Left lung (tissue), 10 donors: ENCODE measurements around the gene STK31. TPM values are rescaled to one million over a fixed set of nuclear protein-coding genes. Genes with fewer than 3 reads are reported as not detected.
"Not testable (repeated sequence)": the region's sequence is repeated elsewhere in the genome, so short reads cannot be mapped to it uniquely, and the experiment has no call there.

Experiments
- ATAC-seq: fragments of 200-7000 bp; cut with Tn5 transposase; one replicate; pipeline ENCODE4 v1.9.1; 2020; ENCODE audit warnings: moderate library complexity
- DNase-seq, 4 donors: peaks; one replicate each; pipeline ENCODE4 v3.0.0-alpha.2; 2013 to 2020
- H3K27ac ChIP-seq, 2 donors: fragments of 200-600 bp; sonication (generic) in 1 of 2; one replicate each; pipeline versions ENCODE4 v1.5.0 to v1.8.0; 2020 to 2021
- H3K27me3 ChIP-seq, 2 donors: fragments of 200-600 bp; sonication (generic) in 1 of 2; one replicate each; pipeline versions ENCODE4 v1.5.0 to v1.8.0; 2020 to 2021
- H3K36me3 ChIP-seq, 2 donors: fragments of 200-600 bp; sonication (generic) in 1 of 2; one replicate each; pipeline versions ENCODE4 v1.5.0 to v1.8.0; 2020 to 2021
- H3K4me1 ChIP-seq, 2 donors: fragments of 200-600 bp; one replicate each; pipeline ENCODE4 v1.8.0; 2021
- H3K4me3 ChIP-seq, 2 donors: fragments of 200-600 bp; sonication (generic) in 1 of 2; one replicate each; pipeline versions ENCODE4 v1.5.0 to v1.8.0; 2020 to 2021; ENCODE audit warnings: mild to moderate bottlenecking in 1 of 2
- H3K9me3 ChIP-seq, 2 donors: fragments of 200-600 bp; sonication (generic) in 1 of 2; one replicate each; pipeline versions ENCODE4 v1.5.0 to v1.8.0; 2020 to 2021
- intact Hi-C, 2 donors: fragments of 100-400 bp; cut with DNase I; formaldehyde crosslinking; loops; one replicate each; pipeline versions ENCODE4 v1.11.2 to v1.14.2; 2022
- polyA plus RNA-seq, 6 donors: library from polyadenylated mRNA; unstranded; fragments of 120-200 nt; gene quantifications; one replicate each; pipeline ENCODE4 v1.2.1, GENCODE V29; 2013; ENCODE audit not compliant: insufficient read length in 6 of 6
- total RNA-seq, 2 donors: library from RNA; stranded (reverse); fragmentation: NEBNext Ultra II Directional; extraction: Animal tissue kit (Norgen Biotek cat#: 25700); gene quantifications; one replicate each; pipeline ENCODE4 v1.2.1, GENCODE V29; 2021
- TF ChIP-seq, protein P1 (sequence below), 2 donors: fragments of 200-600 bp; sonication (generic) in 1 of 2; IDR thresholded peaks; one replicate each; pipeline versions ENCODE4 v1.5.0 to v1.8.0; 2021; ENCODE audit warnings: antibody characterized with exemption in 2 of 2
- donor health status: DM: no; HTN: yes; CAD: no.
- donor health status: DM: no; HTN: no; CAD: no.

Gene STK31
- total and polyA plus RNA-seq, 8 donors, result 0.90 to 1.6 (median 1.3) TPM

DNA sequence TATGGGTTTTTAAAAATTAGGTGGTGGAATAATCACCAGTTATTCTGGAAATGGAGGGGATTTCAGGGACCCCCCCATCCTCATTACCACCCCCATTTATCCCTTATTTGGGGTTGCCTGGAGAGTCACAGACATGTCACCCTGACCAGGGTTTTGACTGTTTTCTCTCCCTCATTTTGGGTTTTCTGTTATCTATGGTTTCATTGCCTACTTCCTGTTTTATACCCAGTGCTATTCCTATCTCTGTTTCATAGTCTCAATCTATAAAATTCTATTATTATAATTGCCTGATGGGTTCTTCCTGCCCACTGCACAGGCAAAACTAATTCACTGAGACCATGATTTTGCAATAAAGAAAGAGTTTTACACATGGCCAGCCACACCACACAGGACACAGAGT, 45.9 kb upstream of the STK31 start:
- no peak for ATAC-seq
- intact Hi-C loops, result no loop called here
- Histone ChIP-seq H3K9me3 (peaks cover 0 to 8% of the 10 kb centered on the region in 2 donors), H3K36me3 (no peaks in the 10 kb centered on the region), H3K27ac (no peak overlapping the region), H3K4me3 (no peak overlapping the region), H3K4me1 (no peaks in the 10 kb centered on the region), H3K27me3 (no peaks in the 10 kb centered on the region)
- TF ChIP-seq, protein P1, sequence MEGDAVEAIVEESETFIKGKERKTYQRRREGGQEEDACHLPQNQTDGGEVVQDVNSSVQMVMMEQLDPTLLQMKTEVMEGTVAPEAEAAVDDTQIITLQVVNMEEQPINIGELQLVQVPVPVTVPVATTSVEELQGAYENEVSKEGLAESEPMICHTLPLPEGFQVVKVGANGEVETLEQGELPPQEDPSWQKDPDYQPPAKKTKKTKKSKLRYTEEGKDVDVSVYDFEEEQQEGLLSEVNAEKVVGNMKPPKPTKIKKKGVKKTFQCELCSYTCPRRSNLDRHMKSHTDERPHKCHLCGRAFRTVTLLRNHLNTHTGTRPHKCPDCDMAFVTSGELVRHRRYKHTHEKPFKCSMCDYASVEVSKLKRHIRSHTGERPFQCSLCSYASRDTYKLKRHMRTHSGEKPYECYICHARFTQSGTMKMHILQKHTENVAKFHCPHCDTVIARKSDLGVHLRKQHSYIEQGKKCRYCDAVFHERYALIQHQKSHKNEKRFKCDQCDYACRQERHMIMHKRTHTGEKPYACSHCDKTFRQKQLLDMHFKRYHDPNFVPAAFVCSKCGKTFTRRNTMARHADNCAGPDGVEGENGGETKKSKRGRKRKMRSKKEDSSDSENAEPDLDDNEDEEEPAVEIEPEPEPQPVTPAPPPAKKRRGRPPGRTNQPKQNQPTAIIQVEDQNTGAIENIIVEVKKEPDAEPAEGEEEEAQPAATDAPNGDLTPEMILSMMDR (IDR thresholded peaks at IDR 0.05), result no peak
- DNase-seq, result no peak

DNA sequence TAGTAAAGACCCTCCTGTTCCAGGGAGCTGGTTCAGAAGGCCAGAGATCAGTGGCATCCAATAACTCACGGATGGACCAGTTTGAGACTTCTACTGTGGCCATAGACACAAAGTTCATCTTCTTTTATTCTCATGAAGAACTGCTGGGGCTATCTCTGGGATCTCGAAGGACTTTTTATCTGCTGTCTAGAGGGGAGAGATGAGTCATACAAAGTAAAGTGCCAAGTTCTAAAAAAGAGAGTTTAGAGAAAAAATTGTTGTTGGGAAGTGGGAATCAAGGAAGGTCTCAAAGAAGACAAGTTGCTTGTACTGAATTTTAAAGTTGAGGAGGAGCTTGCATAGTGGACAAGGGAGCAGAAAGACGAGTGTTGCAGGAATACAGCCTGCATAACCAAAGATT, 38.0 kb upstream of the STK31 start:
- Histone ChIP-seq H3K4me3 (no peak overlapping the region), H3K4me1 (no peaks in the 10 kb centered on the region), H3K9me3 (no peaks in the 10 kb centered on the region), H3K27me3 (no peaks in the 10 kb centered on the region), H3K27ac (no peak overlapping the region), H3K36me3 (no peaks in the 10 kb centered on the region)
- intact Hi-C loops, result no loop called here
- TF ChIP-seq, protein P1 (IDR thresholded peaks at IDR 0.05), result no peak
- ATAC-seq (no peak), DNase-seq (no peak)

GRCh38 chr7:23679898-23680413, 30.1 kb upstream of the STK31 start, which contains the start of gene FAM221A:
Gene FAM221A (plus strand): TSS chr7:23680199. CDS start chr7:23680219, 20 bp downstream.
- Histone ChIP-seq H3K9me3 (no peaks in the 10 kb centered on the region), H3K27ac (peak within 1 kb of the TSS; percentile 60 to 82), H3K36me3 (no peaks in the 10 kb centered on the region), H3K4me3 (peak within 1 kb of the TSS; percentile 78 to 81), H3K4me1 (peaks cover 0 to 17% of the 10 kb centered on the region in 2 donors), H3K27me3 (no peaks in the 10 kb centered on the region)
- intact Hi-C loops, result no loop called here
- DNase-seq (peak; percentile 69 to 96 (median 92)), ATAC-seq (peak; percentile 99)
- TF ChIP-seq, protein P1 (IDR thresholded peaks at IDR 0.05), result peak; percentile 64 to 82

DNA sequence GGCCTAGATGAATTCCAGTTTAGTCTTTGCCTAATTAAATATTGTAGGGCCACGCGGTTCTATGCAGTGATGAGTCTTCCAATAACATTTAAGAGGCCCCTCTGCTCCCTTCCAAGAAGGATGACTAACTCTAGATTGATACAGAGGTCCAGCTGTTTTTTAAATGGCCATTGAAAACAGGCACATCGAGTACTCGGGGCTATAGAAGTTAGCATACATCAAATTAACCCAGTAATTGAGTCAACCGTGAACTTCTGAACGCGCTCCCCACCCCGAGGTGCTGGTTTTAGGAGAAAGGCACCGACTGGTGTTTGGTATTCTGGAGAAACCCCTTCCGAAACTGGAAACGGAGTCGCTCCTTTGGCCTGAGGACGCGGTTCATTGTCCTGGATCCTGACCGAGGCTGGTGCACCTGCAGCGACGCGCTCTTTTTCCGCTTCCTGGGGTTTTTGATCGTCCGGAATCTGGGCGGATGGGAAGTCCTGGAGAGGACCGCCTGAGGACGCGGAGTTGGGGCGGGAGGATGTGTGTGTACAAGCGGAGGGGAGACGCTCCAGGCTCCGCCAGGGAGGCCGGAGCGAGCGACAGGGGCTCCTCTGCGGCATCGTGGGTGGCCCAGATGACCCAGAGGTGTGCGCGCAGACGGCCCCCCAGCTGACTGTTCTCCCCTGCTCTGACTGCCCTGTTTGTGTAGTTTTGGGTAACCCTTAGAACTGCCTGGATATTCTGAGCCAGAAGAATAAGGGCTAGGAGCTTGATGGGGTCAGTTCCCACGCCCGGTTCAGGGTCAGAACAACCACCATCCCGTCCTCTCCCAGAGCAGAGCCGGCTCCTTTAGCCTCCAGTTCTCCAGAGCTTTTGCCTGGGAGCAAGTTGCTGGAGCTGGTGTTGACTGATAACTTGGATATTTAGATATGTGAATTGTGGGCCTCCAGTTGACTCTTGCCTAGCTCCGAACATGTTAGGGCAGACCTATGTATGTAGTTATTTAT, 29.3 kb upstream of the STK31 start:
- intact Hi-C loops, result no loop called here
- Histone ChIP-seq H3K4me1 (peaks cover 0 to 17% of the 10 kb centered on the region in 2 donors), H3K9me3 (no peaks in the 10 kb centered on the region), H3K4me3 (peak overlapping the region; percentile 78 to 81), H3K27me3 (no peaks in the 10 kb centered on the region), H3K36me3 (no peaks in the 10 kb centered on the region), H3K27ac (peak overlapping the region; percentile 60 to 82)
- peak; percentile 34 to 86 (median 68) for DNase-seq
- ATAC-seq, result peak; percentile 88
- TF ChIP-seq, protein P1 (IDR thresholded peaks at IDR 0.05), result no peak

DNA sequence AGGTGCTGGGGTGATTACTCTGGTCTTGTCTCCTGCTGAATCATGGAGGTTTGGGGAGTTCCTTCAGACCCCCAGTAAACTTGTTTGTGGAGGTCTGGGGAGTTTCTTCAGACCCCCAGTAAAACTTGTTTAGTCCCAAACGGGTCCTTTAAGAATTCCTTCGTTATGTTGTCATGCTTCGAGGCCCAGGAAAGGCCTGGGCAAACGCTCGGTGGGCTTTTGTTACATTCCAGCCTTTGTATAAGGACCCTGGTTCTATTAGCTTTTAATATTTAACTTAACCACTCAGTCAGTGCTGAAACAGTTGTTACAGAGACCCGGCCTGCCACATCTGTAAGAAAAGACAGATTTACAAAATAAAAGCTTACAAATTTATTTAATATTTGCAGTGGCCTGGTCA, 26.0 kb upstream of the STK31 start:
- not testable (repeated sequence) for DNase-seq, ATAC-seq, H3K4me3 ChIP-seq

More for the DNA sequence above, 26.0 kb upstream of the STK31 start:
- H3K27me3 ChIP-seq, H3K9me3 ChIP-seq, H3K27ac ChIP-seq, H3K36me3 ChIP-seq, intact Hi-C loops: not testable (repeated sequence)
- peaks cover 0 to 17% of the 10 kb centered on the region in 2 donors for H3K4me1 ChIP-seq
